Activated CD8-positive, alpha-beta memory T cell treated with anti-CD3 and anti-CD28 coated beads, Interleukin-2, amount 10 ng/mL, durations not matched to agents 7 days and 5 days (primary cell): Measurements from ENCODE around the gene CFAP53. TPM values are rescaled to one million over a fixed set of nuclear protein-coding genes. Genes with fewer than 3 reads are reported as not detected.

ENCODE experiments used
- total RNA-seq, 2 experiments: library from RNA; stranded (reverse); gene quantifications; one replicate each; pipeline ENCODE4 v1.2.3, GENCODE V29; 2021

CFAP53 gene
- total RNA-seq, 2 experiments from 2014 or later: 0.16 to 0.50 TPM

Other genes starting within 250 kb of the CFAP53 start
- under 1 TPM in 1 of 2 experiments, not detected in 1; 0.02 TPM for gene MYO5B, start 71.3 kb downstream of the CFAP53 start, total RNA-seq
- gene MBD1, start 15.0 kb upstream of the CFAP53 start, total RNA-seq: 100 to 1,000 TPM in 1 of 2 experiments, 10 to 100 TPM in 1; 97.8 to 106 TPM
- gene CXXC1, start 21.2 kb upstream of the CFAP53 start, total RNA-seq: 100 to 1,000 TPM; 128 to 150 TPM
- gene SKA1, start 108.6 kb upstream of the CFAP53 start, total RNA-seq: 10 to 100 TPM; 45.6 to 47.5 TPM